Left lobe of liver (tissue), 2 donors: ENCODE measurements around the gene TRMT61A. TPM values are rescaled to one million over a fixed set of nuclear protein-coding genes. Genes with fewer than 3 reads are reported as not detected.

ENCODE experiments used
- ATAC-seq: fragments of 200-7000 bp; cut with Tn5 transposase; one replicate; pipeline ENCODE4 v1.9.1; 2020; ENCODE audit warnings: mild to moderate bottlenecking, moderate library complexity
- DNase-seq: peaks from one replicate; pipeline ENCODE4 v3.0.0-alpha.2; 2020; ENCODE audit warnings: low spot score
- total RNA-seq: library from RNA; stranded (reverse); gene quantifications from one replicate; pipeline ENCODE4 v1.2.1, GENCODE V29; 2021
- donor health status: DM: no; HTN: no; CAD: no; lungs with moderate emphysema.
- donor health status: DM: no; HTN: yes; CAD: no.

The TRMT61A gene
- total RNA-seq, 1 donor from 2014 or later, result 6.0 TPM

- DNase-seq (no peak), ATAC-seq (no peak)
These were observed 17.1 kb downstream of the TRMT61A start for GRCh38 chr14:103545915-103546651.

- ATAC-seq (peak; percentile 73), DNase-seq (peak; percentile 75)
These were observed 17.9 kb downstream of the TRMT61A start for GRCh38 chr14:103546652-103547454.

DNA sequence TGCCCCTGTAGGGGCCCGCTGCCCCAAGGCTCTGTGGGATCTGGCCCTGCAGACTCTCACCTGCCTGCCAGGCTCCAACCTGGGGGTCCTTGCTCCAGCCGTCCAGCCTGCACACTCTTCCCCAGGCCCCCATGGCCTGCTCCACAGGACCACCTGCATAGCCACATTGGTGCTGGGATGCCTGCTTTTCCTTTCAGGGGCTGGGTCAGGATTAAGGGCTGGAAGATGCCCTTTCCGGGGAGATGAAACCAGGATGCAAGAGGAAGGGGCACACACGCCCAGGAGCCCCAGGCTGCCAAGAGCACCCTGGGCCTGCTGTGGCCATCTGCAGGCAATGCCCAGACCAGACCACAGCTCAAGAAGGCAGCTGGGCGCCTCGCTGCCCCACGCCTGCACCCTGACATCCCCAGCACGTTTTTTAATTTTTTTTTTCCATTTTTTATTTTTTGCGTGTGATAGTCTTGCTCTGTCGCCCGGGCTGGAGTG, 18.5 kb downstream of the TRMT61A start:
- DNase-seq, result no peak
- no peak for ATAC-seq

- DNase-seq (no peak), ATAC-seq (no peak)
These were observed 19.0 kb downstream of the TRMT61A start for GRCh38 chr14:103547941-103548462.

DNA sequence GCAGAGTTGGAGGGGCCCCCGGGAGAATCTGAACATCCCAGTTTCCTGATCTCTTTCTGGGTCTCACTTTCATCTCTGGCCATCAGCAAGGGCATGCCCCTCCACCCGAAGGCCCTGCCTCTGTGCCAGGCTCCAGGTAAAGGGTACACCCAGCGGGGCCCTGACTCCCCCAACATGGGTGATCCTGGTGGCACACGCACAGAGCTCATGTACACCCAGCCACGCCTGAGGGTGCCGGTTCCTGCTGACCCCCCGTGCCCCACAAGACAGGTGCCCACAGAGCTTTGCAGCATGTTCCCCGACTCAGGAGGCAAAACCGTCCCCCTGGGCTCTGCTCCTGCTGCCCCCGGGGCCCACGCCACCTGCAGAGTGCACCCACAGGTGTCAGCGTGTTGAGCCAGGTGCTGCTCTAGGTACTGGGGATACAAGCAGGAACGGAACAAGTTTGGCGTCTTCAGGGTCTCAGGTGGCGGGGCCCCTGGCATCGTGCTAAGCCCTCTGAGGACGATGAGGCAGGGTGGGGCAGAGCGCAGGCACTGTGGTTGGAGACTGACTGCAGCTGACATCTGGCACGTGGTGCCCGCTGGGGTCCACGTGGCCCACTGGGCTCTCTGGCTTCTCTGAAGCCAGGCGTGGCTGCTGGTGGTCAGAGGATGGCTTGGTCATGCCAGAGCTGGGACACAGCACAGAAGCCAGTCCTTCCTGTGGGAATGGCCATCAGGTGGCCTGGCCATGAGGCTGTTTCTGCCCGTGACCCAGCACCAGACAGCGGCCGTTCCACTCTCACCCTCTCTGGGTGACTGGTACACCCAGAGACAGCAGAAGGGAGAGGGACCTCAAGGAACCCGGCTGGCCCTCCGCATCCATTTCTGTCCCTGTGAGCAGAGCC, 19.7 kb downstream of the TRMT61A start:
- DNase-seq (no peak), ATAC-seq (no peak)

GRCh38 chr14:103549361-103550311, 20.6 kb downstream of the TRMT61A start:
- DNase-seq (no peak), ATAC-seq (peak; percentile 38)

- ATAC-seq (no peak), DNase-seq (no peak)
These were observed 21.7 kb downstream of the TRMT61A start for GRCh38 chr14:103550451-103551337.

- ATAC-seq (peak; percentile 34), DNase-seq (no peak)
These were observed 22.4 kb downstream of the TRMT61A start for GRCh38 chr14:103551338-103551762.

DNA sequence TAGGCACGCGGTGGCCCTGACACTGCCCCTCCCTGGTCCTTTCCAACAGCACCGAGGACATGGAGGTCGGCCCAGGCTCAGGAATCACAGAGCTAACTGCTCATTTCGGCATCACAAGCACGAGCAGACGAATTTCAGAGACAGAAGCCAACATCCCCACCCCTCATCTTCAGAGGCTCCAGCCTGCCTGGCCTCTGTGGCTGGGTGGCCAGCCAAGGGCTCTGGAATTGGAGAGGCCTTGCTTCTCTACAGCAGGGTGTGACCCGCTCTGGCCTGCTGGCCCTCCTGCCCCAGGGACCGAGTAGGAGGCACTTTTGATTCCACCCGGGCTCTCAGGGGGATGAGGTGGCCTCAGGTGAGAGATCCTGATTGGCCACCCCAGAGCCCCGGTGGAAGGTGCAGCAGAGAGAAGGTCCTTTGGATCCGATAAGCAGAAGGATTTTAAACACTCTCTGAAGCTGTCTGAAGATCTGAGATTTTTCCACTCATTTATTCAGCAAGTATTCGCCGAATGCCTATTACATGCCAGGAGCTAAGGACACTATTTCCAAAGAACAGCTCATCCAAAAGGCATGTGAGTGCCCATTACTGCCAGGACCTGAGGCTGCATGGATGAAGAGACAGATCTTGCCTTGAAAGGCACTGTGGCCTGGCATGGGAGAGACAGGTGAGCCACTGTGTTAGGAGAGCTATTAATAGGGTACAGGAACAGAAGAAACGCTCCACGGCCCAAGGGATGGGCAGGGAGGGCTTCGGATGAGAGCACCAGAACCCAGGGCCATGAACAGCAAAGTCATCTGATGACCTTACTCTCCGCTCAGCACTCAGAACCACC, 23.2 kb downstream of the TRMT61A start:
- no peak for DNase-seq
- no peak for ATAC-seq

GRCh38 chr14:103552846-103553210, 23.8 kb downstream of the TRMT61A start:
- ATAC-seq (no peak), DNase-seq (no peak)

GRCh38 chr14:103555559-103556337, 26.8 kb downstream of the TRMT61A start:
- no peak for ATAC-seq
- DNase-seq, result no peak

GRCh38 chr14:103556946-103557758, 28.2 kb downstream of the TRMT61A start:
- no peak for DNase-seq

DNA sequence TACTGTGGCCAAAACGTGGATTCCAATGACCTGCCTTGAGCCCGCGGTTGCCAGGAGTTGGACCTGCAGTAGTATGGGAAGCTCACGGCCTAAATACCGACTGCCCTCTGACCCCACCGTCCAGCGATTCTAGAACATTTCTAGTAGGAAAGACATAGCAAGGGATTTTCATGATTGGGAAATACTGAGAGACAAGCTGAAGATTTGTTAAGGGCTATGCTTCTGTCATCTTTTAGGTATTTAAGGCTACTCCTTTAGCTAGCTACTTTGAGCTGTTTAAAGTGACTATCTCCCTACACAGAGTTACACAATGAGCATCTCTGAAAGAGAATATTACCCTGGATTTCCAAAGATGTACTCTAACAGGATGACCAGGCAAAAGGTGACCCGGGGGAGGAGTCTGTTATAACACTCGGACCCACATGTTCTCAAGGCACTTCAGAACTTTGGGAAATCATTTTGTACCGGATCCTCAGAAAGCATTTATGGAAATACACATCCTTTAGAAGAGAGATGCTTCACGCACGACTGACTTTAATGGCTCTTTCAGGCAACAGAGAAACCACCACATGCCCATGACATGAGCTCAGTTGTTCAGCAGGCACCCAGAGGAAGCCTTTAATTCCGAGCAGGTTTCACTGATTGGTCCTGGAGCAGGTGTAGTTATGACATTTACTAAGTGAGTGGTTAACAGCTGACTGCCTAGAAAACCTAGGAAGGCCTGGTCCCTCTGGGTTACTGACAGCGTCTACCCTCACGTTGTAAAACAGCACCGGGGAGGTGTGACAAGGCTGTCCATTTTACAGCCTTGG, 29.3 kb downstream of the TRMT61A start:
- no peak for ATAC-seq

More at GRCh38 chr14:103556946-103557758, 28.2 kb downstream of the TRMT61A start:
- ATAC-seq, result no peak

DNA sequence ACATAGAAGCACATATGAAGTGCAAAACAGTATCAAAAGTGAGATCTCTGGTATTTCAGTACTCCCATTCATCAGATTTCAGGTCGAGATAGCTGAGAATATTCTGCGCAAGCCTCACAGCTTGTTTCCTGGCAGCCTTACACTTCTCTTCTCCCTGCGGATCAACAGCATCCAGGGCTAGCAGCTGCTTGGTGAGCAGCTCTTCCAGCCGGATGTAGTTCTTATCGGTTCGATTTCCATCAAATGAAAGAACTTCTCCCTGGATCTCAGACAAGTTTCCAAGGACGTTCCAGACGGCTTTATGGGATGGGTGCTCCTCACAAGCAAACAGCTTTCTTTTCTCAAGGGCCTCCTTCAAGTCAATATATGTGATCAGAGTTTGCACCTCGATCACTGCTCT, 30.8 kb downstream of the TRMT61A start:
- ATAC-seq, result no peak
- DNase-seq, result no peak

More for the DNA sequence above, 29.3 kb downstream of the TRMT61A start:
- no peak for DNase-seq

- DNase-seq (no peak), ATAC-seq (no peak)
These were observed 31.7 kb downstream of the TRMT61A start for GRCh38 chr14:103560691-103561090.
